Upper lobe of right lung (tissue), 1 donor: ENCODE measurements around the gene SSBP4. TPM values are rescaled to one million over a fixed set of nuclear protein-coding genes. Genes with fewer than 3 reads are reported as not detected.

ENCODE experiments used
- ATAC-seq: fragments of 200-7000 bp; cut with Tn5 transposase; one replicate; pipeline ENCODE4 v1.9.1; 2020; ENCODE audit warnings: mild to moderate bottlenecking, moderate library complexity
- DNase-seq: peaks from one replicate; pipeline ENCODE4 v3.0.0-alpha.2; 2020
- H3K27ac ChIP-seq: fragments of 200-600 bp; one replicate; pipeline ENCODE4 v1.8.0; 2022
- H3K27me3 ChIP-seq: fragments of 200-600 bp; one replicate; pipeline ENCODE4 v1.8.0; 2022; ENCODE audit warnings: mild to moderate bottlenecking
- H3K36me3 ChIP-seq: fragments of 200-600 bp; one replicate; pipeline ENCODE4 v1.8.0; 2022
- H3K4me1 ChIP-seq: fragments of 200-600 bp; one replicate; pipeline ENCODE4 v1.8.0; 2022
- H3K4me3 ChIP-seq: fragments of 200-600 bp; one replicate; pipeline ENCODE4 v1.8.0; 2022; ENCODE audit warnings: mild to moderate bottlenecking
- H3K9me3 ChIP-seq: fragments of 200-600 bp; one replicate; pipeline ENCODE4 v1.8.0; 2022
- CTCF ChIP-seq: fragments of 200-600 bp; IDR thresholded peaks from one replicate; pipeline ENCODE4 v1.8.0; 2022; ENCODE audit warnings: antibody characterized with exemption
- intact Hi-C: fragments of 100-400 bp; cut with DNase I; formaldehyde crosslinking; loops from one replicate; pipeline ENCODE4 v1.11.0; 2022
- total RNA-seq: library from RNA; stranded (reverse); fragmentation: NEBNext Ultra II Directional; extraction: Animal tissue kit (Norgen Biotek cat#: 25700); gene quantifications from one replicate; pipeline ENCODE4 v1.2.1, GENCODE V29; 2021
- donor health status: DM: no; HTN: yes; CAD: no; lungs with severe emphysema.

The SSBP4 gene
- total RNA-seq, 1 donor from 2014 or later = 57.3 TPM

GRCh38 chr19:18473003-18473705 lies 54.0 kb downstream of the SSBP4 start:
- no peak for DNase-seq
- H3K27ac ChIP-seq = peak overlapping the region; percentile 31
- ATAC-seq = no peak
- H3K4me1 ChIP-seq = peaks cover 44% of the 10 kb centered on the region
- no peaks in the 10 kb centered on the region for H3K9me3 ChIP-seq
- no peak for TF ChIP-seq CTCF
- H3K4me3 ChIP-seq = no peak overlapping the region
- no peaks in the 10 kb centered on the region for H3K27me3 ChIP-seq
- intact Hi-C loops = no loop called here
- peaks cover 13% of the 10 kb centered on the region for H3K36me3 ChIP-seq

GRCh38 chr19:18473706-18474087 lies 54.5 kb downstream of the SSBP4 start:
- Histone ChIP-seq H3K27me3 (no peaks in the 10 kb centered on the region), H3K4me3 (no peak overlapping the region), H3K36me3 (peaks cover 13% of the 10 kb centered on the region), H3K27ac (peak overlapping the region; percentile 31), H3K4me1 (peaks cover 49% of the 10 kb centered on the region), H3K9me3 (no peaks in the 10 kb centered on the region)
- ATAC-seq (no peak), DNase-seq (no peak)
- intact Hi-C loops = no loop called here
- TF ChIP-seq CTCF = no peak

- intact Hi-C loops = no loop called here
- DNase-seq (no peak), ATAC-seq (no peak)
- no peak overlapping the region for H3K4me3 ChIP-seq
- peak overlapping the region; percentile 31 for H3K27ac ChIP-seq
- H3K36me3 ChIP-seq = peaks cover 13% of the 10 kb centered on the region
- TF ChIP-seq CTCF = no peak
- H3K27me3 ChIP-seq = no peaks in the 10 kb centered on the region
- H3K9me3 ChIP-seq = no peaks in the 10 kb centered on the region
- peaks cover 57% of the 10 kb centered on the region for H3K4me1 ChIP-seq
These were observed 55.2 kb downstream of the SSBP4 start for GRCh38 chr19:18474366-18474887.

- H3K4me3 ChIP-seq = no peak overlapping the region
- no peaks in the 10 kb centered on the region for H3K9me3 ChIP-seq
- intact Hi-C loops = no loop called here
- peaks cover 57% of the 10 kb centered on the region for H3K4me1 ChIP-seq
- ATAC-seq (no peak), DNase-seq (no peak)
- no peak for TF ChIP-seq CTCF
- H3K27ac ChIP-seq = peak overlapping the region; percentile 31
- H3K36me3 ChIP-seq = peaks cover 13% of the 10 kb centered on the region
- no peaks in the 10 kb centered on the region for H3K27me3 ChIP-seq
These were observed 55.8 kb downstream of the SSBP4 start for GRCh38 chr19:18475004-18475453.

GRCh38 chr19:18475762-18476331 lies 56.6 kb downstream of the SSBP4 start:
- H3K27ac ChIP-seq = peak overlapping the region; percentile 31
- peaks cover 63% of the 10 kb centered on the region for H3K4me1 ChIP-seq
- no peak for DNase-seq
- no peaks in the 10 kb centered on the region for H3K9me3 ChIP-seq
- H3K27me3 ChIP-seq = no peaks in the 10 kb centered on the region
- TF ChIP-seq CTCF = no peak
- H3K4me3 ChIP-seq = no peak overlapping the region
- ATAC-seq = no peak
- intact Hi-C loops = no loop called here
- H3K36me3 ChIP-seq = peaks cover 13% of the 10 kb centered on the region
